HL-60 (cell line): ENCODE measurements around the gene SLC12A5.

Experiments used
- DNase-seq, 2 experiments: peaks; one replicate each; pipeline ENCODE4 v3.0.0-alpha.2; 2010 to 2020; ENCODE audit warnings: low read depth in 1 of 2, low spot score in 1 of 2
- H3K27ac ChIP-seq: fragments of 250-450 bp; sonication (Bioruptor Pico); replicated peaks from 2 replicates; pipeline ENCODE4 v1.5.1; 2020; ENCODE audit warnings: mild to moderate bottlenecking, moderate library complexity
- H3K27me3 ChIP-seq: fragments of 250-450 bp; sonication (Bioruptor Pico); 2 replicates; pipeline ENCODE4 v1.5.1; 2021; ENCODE audit warnings: mild to moderate bottlenecking, moderate library complexity; ENCODE audit not compliant: insufficient read depth, poor library complexity, severe bottlenecking
- H3K4me3 ChIP-seq: replicated peaks from 2 replicates; pipeline ENCODE4 v1.5.1; 2011; ENCODE audit warnings: mild to moderate bottlenecking, control low read depth, low read length; ENCODE audit not compliant: insufficient read depth
- GABPA ChIP-seq: IDR thresholded peaks from 2 replicates; pipeline ENCODE4 v1.6.1; 2012; ENCODE audit warnings: low read depth
- POLR2AphosphoS5 ChIP-seq: IDR thresholded peaks from 2 replicates; pipeline ENCODE4 v1.6.1; 2012; ENCODE audit warnings: low read depth
- REST ChIP-seq: IDR thresholded peaks from 2 replicates; pipeline ENCODE4 v1.6.1; 2012; ENCODE audit warnings: low read depth; ENCODE audit not compliant: insufficient replicate concordance
- SPI1 ChIP-seq: IDR thresholded peaks from 2 replicates; pipeline ENCODE4 v1.6.1; 2012; ENCODE audit warnings: low read depth, mild to moderate bottlenecking, borderline replicate concordance
- TF ChIP-seq, protein P1 (sequence below): IDR thresholded peaks from one replicate; pipeline ENCODE4 v1.5.1; 2011; ENCODE audit warnings: low read length, control low read depth, inconsistent platforms; ENCODE audit not compliant: insufficient read depth

The SLC12A5 gene

GRCh38 chr20:46021361-46022359 lies 7.4 kb upstream of the SLC12A5 start:
- DNase-seq = peak in 1 of 2 experiments; percentile 22
- peaks cover 12% of the 10 kb centered on the region for H3K27me3 ChIP-seq
- H3K27ac ChIP-seq = no peak overlapping the region
- TF ChIP-seq REST = no peak
- TF ChIP-seq SPI1 = no peak
- TF ChIP-seq, protein P1, sequence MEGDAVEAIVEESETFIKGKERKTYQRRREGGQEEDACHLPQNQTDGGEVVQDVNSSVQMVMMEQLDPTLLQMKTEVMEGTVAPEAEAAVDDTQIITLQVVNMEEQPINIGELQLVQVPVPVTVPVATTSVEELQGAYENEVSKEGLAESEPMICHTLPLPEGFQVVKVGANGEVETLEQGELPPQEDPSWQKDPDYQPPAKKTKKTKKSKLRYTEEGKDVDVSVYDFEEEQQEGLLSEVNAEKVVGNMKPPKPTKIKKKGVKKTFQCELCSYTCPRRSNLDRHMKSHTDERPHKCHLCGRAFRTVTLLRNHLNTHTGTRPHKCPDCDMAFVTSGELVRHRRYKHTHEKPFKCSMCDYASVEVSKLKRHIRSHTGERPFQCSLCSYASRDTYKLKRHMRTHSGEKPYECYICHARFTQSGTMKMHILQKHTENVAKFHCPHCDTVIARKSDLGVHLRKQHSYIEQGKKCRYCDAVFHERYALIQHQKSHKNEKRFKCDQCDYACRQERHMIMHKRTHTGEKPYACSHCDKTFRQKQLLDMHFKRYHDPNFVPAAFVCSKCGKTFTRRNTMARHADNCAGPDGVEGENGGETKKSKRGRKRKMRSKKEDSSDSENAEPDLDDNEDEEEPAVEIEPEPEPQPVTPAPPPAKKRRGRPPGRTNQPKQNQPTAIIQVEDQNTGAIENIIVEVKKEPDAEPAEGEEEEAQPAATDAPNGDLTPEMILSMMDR = no peak
- TF ChIP-seq POLR2AphosphoS5 = no peak
- no peak for TF ChIP-seq GABPA
- peak overlapping the region; percentile 55 for H3K4me3 ChIP-seq

GRCh38 chr20:46022411-46023147 lies 6.4 kb upstream of the SLC12A5 start:
- TF ChIP-seq GABPA (no peak), POLR2AphosphoS5 (no peak)
- TF ChIP-seq, protein P1 = peak; percentile 40
- peak in 1 of 2 experiments; percentile 65 for DNase-seq
- H3K27me3 ChIP-seq = peaks cover 15% of the 10 kb centered on the region
- H3K4me3 ChIP-seq = peak overlapping the region; percentile 55; the same call in 1 of the 2 replicates
- no peak overlapping the region for H3K27ac ChIP-seq

GRCh38 chr20:46023148-46023484 lies 5.9 kb upstream of the SLC12A5 start:
- no peak overlapping the region for H3K4me3 ChIP-seq

More at GRCh38 chr20:46023148-46023484, 5.9 kb upstream of the SLC12A5 start:
- TF ChIP-seq SPI1 = no peak
- no peak for TF ChIP-seq GABPA
- no peak for TF ChIP-seq REST
- TF ChIP-seq, protein P1 = no peak
- no peak overlapping the region for H3K27ac ChIP-seq
- H3K27me3 ChIP-seq = peaks cover 16% of the 10 kb centered on the region
- DNase-seq = no peak
